Activated CD4-positive, CD25-positive, alpha-beta regulatory T cell treated with anti-CD3 and anti-CD28 coated beads, Interleukin-2, amount 50 U/mL, for 16 hours (primary cell): ENCODE results near the gene GPRC5C.
A peak's percentile ranks its signal among the peaks of the same experiment; 100 is the strongest.

Experiments
- DNase-seq: peaks from one replicate; pipeline ENCODE4 v3.0.0-alpha.2; 2020; ENCODE audit warnings: low read depth, low spot score

Gene GPRC5C

DNA sequence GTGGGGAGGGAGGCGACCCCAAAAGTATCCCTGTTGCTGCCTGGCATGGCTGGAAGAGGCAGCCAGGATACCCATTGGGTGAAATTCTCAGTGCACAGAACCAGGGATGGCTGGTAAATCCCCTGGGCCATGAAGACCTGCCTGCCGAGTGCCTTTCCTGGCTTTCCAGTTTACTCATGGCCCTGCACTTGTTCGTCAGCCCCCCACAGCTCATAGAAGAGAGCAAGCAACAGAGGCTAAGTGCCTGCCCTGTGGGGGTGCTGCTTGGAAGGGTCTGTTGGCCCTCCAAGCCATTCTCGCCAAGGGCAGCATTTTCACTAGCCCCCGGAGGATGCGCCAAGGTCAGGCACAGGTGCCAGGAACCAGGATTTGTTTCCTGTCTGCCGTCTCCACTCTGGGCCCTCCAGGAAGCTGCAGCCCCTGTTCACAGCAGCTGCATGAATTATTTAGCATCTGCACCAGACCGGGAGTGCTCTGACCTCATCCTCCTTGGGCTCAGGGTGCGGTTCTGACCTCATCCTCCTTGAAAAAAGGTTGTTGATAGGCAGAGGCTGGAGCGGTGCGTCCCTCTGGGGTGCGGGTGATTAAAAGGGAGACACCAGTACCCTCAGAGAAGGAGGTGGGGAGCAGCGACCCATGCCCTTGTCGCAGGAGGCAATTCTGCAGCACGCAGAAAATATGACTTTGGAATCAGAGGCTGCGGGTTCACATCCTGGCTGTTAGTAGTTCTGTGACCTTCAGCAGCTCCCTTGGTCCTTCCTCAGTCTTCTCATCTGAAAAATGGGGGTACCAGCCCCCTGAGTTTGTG, 20.3 kb downstream of the GPRC5C start:
- no peak for DNase-seq

DNA sequence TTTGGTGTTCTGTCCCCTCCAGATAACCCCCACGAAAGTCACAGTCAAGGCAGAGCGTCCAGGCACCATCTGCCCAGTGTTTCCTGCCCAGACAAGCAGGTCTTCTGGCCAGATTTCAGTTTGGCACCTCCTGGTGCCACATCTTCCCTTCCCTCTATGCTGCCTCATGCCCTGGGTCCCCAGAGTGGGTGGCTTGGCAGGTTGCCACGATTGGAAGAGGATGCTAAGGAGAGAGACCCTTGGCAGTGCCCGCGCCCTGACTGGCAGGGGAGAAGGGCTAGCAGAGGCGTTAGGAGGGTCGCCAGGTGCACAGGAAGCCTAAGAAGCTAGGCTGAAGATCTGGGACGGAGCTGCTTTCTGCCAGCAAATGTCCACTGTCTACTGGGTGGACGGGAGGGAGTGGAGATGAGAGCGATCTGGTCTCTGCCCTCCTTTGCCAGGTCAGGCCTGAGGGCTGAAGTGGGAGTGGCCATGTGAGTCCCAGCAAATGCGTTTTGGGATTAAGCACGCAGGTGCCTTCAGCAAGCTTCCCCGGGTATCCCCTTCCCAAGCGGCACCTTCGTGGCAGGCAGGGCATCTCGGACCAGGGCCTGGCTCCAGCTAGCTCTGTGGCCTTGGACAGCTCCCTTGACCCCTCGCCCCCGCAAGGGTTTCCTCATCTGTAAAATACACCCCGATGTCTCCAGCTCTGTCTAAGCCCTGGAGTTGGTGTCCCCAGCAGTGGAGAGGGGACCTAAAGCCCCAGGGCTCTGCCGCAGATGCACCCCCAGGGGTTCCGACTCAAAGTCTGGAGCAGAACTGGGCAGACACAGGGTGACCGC, 21.2 kb downstream of the GPRC5C start:
- DNase-seq, result no peak

DNA sequence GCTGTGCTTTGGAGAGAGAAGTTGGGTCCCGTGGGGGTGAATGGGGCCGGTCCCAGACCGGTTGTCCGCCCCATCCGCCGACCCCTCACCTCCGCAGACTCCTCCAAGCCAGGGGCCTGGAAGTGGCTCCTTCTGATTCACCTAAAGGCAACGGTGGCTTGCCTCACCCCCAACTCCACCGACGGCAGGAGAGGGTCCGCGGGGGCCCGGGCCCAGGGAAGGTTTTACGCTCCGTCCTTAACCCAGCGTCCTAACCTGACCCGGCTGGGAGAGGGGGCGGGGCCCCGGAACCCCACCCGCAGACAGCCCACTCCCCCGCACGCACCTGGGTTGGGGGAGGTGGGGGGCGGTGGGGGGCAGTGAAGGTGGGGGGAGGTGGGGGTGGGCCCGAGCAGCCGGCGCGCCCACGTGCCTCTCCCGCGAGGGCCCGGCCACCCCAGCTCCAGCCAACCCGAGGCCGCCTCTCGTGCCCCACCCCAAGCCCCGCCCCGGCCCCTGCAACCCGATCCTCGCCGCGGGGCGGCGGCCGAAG, 21.8 kb downstream of the GPRC5C start:
- no peak for DNase-seq

DNA sequence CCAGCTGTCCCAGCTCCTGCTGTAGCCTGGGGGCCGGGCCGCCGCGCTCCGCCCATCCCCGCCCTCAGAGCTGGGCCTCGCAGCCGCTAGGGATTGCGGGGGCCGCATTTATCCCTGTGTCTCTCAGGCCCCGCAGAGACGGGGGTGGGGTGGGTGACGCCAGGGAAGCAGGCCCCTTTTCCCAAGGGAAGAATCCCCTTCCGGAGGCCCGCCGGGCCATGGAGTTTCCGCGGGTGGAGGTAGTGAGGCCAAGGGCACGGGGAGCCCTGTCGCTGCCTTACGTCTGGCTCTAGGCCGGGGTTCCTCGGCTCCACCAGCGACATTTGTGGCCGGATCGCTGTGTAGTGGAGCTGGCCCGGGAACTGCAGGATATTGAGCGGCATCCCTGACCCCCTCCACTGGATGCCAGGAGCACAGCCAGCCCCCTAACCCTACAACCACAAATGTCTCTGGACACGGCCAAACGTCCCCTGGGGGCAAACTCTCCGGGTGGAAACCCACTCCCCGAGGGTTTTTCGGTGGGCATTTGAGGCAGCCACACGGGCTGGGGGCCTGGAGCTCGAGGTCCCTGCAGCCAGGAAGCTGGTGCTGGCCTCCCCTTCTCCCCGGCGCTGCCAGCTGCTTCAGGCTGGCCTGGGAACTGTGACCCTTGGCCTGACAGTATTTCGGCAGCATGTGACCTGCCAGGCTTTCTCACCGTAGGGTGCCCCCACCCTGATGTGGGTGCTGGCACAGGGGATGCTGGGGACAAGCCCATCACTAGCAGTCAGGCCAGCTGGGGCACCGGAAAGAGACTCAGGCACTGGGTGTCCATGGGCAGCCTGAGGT, 22.5 kb downstream of the GPRC5C start:
- peak; percentile 20 for DNase-seq

DNA sequence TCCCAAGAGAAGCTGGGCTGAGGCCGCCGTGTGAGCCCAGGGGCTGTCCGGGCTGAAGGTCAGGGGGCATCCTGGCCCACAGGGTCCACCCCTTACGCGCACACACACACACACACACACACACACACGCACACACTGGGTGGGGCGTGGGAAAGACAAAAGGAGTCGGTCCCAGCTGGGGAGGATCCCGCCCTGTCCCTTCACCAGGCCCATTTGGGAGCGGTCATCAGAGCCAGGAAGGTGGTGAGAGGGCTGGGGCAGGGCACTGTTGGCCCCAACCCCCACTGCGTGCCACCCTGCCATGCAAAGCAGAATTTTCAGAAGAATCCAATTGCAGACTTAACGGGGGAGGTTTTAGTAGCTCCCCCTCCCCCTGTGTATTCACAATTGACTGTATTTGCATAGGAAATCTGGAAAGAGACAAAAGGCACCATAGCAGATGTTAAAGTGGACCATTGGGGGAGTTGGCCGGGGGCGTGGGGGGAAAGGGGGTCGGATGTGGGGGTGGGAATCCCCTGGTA, 23.2 kb downstream of the GPRC5C start:
- no peak for DNase-seq

DNA sequence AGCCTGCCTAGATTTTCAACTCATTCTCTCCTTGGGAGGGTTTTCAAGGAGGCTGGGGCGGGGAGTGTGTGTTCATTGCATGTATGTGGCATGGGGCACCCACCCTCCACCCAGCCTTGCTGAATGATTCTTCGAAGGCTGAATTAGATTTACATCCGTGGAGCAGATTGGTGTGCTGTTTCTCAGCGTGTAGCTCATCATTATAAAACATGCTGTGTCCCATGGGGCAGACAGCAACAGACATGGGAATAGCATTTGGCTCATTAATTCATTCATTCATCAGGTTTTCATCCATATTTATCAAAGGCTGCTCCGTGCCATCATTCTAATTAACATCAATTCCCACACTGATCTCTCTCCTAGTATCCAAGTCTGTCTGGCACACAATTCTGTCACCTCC, 23.9 kb downstream of the GPRC5C start:
- no peak for DNase-seq

DNA sequence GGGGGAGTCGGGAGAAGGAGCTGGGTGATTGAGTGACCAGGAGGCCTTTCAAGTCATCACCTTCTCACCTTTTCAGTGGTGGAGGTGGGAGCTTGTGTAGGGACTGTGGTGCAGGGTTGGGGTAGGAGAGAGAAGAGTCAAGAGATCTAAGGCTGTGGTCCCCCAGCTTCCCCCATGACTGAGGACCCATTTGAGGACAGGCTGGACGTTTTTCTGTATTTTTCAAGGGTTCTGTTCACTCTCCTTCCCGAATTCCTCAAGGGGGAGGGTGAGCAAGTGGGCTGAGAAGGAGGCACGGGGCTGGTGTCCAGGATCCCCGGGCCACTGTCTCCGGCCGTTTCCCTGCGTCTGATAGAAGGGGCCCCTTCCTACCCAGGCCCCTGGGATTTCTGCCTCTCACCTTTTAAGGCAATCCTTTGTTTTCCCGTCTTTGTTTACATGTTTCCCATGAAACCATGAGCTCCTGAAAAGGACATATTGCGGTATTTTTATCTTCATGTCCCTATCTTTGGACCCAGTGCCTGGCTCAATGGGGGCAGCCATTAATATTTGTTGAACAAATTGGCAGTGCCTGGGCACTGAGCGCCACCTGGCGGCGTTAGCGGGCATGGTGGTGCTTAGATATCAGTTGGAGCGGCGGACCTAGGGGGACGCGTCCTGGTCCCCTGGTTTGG, 25.4 kb downstream of the GPRC5C start:
- DNase-seq, result peak; percentile 60

DNA sequence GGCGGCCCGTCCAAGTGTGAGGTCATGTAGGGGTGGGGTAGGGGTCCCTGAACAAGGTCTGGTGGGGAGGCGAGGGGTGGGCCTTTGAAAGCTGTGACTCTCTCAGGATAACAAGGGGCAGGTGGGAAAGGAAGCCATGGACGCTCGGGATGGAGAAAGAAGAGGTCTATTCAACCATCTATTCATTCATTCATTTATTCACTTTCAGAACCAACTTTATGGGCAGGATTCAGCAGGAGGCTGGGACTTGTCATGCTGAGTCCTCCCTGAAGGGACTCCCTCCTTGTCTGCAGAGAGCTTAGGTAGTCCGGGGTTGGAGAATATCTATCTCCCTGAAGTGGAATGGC, 25.9 kb downstream of the GPRC5C start:
- no peak for DNase-seq

DNA sequence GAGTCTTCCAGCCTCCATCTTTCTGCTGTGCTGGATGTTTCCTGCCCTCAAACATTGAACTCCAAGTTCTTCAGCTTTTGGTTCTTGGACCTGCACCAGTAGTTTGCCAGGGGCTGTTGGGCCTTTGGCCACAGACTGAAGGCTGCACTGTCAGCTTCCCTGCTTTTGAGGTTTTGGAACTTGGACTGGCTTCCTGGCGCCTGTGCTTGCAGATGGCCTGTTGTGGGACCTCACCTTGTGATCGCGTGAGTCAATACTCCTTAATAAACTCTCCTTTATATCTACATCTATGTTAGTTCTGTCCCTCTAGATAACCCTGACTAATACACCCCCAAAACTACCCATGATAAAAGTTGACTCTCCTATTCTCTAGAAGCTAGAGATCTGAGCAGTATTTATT, 26.9 kb downstream of the GPRC5C start:
- DNase-seq, result no peak

DNA sequence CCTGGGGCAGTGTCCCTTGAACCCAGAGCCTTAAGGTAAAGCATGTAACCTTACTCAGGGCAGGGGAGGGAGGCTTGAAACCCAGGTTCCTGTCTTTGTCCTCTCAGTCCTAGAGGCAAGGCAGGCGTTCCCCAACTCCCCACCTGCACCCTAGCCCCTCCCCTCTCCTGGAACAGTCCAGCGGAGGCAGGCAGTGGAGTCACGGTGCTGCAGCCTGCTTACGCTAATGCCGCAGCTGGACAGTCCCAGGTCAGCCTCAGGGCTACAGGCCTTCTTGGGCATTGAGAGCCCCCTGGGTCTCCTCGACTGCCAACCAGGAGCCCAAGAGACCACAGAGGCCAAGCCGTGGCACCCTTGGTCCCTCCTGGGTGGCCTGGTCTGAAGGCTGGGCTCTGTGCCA, 27.7 kb downstream of the GPRC5C start:
- DNase-seq, result no peak

DNA sequence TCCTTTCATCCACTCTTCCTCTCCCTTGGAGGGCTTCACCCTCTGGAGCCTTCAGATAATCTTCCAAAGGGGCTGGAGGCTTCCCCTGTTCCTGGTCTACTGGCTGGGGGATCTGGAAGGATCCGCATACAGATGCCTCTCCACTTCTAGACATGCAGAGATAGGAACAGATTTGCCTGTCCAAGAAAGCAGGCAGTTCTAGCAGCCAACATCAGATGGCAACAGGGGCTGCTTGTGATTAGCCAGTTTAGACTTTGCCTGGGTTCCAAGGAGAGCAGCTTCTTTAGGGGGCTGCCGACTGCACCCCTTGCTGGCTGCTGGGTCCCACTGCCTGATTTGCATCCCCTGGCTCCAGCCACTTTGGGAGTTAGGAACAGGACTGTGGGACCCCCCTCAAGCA, 28.4 kb downstream of the GPRC5C start:
- DNase-seq, result no peak

DNA sequence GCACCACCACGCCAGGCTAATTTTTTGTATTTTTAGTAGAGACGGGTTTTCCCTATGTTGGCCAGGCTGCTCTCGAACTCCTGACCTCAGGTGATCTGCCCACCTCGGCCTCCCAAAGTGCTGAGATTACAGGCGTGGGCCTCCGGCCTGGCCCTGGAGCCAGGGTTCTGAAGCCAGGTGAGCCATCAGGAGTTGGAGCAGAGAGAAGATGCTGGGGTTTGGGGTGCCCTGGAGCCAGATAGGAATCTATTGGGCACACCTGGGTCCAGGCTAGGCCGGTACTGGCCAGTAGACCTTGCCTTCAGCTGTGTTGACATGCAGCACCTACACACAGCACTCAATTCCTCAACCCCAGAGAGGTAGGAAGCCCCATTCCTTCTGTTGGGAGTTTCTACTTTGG, 29.1 kb downstream of the GPRC5C start:
- no peak for DNase-seq

DNA sequence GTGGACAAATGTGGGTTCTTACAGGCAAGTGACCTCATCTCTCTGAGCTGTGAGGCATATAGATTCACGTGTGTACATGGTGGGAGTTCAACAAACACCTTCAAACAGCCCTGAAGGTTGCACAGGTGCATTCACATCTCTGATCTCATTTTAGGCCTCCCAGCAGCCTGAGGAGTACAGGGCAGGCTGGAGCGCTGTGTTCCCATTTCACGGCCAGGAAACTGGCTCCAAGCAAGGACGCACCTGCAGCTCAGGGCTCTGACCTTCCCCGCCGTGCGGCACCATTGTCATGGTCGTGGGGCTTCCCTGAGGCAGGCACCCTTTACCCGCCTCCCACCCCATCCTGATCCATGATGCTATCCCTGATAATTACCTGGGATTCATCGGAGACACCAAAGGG, 29.7 kb downstream of the GPRC5C start:
- DNase-seq, result no peak

DNA sequence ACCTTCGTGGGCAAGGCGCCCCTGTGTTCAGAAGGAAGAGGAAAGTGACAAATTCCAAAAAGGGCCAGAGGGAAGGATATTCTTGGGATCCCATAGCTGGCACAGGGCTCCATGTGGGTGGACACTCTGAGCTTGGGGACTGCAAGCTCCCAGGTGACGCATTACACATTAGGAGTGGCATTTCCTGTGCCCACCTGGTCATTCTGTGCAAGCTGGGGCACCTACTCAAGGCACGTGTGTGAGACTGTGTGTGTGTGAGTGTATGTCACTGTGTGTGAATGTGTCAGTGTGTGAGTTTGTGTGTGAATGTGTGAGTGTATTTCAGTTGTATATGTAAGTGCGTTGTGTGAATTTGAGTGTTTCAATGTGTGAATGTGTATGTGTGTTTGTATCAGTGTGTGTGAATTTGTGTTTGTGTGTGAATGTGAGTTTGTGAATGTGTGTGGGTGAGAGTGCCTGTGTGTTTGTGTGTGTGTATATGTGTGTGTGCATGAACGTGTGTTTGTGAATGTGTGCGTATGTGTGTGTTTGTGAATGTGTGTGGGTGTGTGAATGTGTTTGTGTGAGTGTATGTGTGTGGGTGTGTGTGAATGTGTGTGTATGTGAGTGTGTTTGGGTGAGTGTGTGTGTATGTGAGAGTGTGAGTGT, 33.0 kb downstream of the GPRC5C start:
- DNase-seq, result no peak

DNA sequence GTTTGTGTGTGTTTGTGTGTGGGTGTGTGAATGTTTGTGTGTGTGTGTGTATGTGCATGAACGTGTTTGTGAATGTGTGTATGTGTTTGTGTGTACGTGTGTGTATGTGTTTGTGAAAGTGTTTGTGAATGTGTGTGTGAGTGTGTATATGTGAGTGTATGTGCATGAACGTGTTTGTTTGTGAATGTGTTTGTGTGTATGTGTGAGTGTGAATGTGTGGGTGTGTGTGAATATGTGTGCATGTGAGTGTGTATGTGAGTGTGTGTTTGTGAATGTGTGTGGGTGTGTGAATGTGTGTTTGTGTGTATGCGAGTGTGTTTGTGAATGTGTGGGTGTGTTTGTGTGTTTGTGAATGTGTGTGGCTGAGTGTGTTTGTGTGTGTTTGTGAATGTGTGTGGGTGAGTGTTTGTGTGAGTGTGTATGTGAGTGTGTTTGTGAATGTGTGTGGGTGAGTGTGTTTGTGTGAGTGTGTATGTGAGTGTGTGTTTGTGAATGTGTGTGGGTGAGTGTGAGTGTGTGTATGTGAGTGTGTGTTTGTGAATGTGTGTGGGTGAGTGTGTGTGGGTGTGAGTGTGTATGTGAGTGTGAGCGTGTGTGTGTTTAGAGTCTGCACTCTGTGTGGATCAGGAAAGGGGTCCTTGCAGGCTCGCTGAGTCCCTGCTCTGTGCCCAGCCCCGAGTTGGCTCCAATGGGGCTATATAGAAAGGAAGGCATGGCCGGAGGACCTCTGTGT, 33.7 kb downstream of the GPRC5C start:
- no peak for DNase-seq

DNA sequence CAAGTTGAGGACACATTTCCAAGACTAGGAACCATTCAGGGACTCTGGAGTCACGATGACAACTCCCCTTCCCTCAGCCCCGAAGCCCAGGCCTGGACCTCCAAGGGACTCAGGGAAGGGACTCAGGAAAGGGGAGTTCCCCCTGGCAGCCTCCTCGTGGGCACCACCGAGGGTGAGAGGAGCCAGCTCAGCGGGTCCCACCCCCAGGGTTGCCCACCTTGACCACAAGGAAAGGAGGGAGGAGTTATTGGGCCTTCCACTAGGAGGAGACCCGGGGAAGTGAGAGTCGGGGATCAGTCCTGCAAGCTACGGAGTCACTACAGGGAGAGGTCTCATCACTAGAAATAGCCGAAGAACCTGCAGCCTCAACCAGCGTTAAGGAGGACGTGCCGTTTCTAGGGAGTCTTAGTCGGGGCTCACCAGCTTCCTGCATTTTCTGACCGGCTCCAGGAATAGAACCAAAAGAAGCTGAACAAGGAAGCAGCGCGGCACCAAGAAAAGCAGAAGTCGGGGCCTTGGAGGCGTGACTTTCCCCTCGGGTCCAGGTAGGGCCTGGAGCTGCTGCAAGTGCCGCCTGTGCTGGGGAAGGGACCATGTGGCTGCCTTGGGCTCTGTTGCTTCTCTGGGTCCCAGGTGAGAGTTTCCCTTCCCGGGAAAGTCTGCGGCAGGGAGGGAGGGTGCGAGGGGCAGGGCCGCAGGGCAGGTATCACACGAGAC, 34.4 kb downstream of the GPRC5C start, which contains the start of gene CD300A:
Gene CD300A, plus strand, starts transcription at position 524 of the 717 bp plus-strand sequence. Its CDS starts 70 bp downstream, at position 594.
- no peak for DNase-seq

DNA sequence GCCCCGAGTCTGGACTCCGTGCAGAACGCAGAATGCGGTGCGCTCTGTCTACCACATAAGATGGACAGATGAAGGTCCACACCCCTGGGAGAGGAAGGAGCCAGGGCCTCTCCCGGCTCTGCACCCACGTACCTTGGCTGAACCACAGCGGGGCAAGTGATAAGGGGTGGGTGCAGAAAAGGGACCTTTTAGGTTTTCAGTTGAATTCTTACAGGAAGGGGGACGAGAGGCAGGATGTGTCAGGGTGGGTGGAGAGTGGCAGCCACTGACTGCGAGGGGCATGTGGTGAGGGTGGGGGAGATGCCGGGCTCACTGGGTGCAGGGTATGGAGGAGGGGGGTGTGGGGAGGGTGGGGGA, 34.9 kb downstream of the GPRC5C start:
- DNase-seq, result no peak

DNA sequence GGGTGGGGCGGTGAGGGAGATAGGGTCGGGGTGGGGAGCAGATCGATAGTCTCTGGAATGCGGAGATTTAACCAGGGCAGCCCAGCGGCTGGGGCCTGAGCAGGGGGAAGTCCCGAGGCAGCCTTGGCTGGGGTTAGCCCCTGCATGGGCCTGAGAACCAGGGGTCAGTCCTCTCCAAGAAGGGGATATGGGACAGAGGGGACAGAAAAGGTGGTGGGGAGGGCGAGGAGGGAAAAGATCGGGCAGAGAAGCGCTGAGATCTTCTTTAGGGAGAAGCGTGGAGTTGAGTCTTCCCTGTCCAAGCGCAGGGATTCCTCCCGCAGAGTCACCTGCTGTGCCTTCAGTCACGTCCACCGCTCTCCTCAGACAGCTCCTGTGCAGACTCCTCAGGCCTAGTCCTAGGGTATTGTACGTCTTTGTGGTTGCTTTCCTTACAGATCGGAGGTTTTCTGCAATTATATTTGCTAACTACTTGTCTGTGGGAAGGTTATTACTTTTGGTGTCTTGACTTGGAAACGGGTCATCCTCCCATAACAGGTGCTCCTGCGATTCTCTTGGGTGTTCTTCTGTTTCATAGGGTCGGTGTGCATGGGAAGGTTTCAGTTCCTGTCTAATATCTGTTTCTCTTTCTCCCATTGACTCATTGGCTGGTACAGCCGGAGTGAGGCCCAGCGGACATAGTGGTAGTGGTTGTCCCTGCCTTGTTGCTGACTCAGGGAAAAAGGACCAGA, 35.5 kb downstream of the GPRC5C start:
- DNase-seq, result no peak

DNA sequence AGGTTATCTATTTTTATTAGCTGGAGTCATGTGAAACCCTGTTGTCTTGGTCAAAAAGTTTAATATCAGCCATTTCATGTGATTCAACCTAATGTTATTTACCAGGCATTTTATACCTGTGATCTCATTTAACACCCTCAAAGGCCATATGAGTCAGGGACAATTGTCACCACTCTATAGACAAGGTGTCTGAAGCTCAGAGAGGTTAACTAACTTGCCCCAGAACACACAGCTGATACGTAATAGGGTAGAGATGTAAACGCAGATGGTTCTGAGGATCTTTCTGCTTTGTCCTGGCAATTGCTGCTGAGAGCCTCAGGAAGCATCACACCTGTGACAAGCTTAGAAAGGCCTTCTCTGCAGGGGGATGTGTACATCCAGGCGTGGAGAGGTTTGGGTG, 39.5 kb downstream of the GPRC5C start:
- no peak for DNase-seq
